ENCODE measurements around the gene RHOT2. TPM values are rescaled to one million over a fixed set of nuclear protein-coding genes. Genes with fewer than 3 reads are reported as not detected.

RHOT2 gene
- total and polyA plus RNA-seq, 9 of the 15 experiments (the other 6 are each of a cell fraction or from before 2014, with no cell fraction given): 5.0 to 373 (median 112) TPM

DNA sequence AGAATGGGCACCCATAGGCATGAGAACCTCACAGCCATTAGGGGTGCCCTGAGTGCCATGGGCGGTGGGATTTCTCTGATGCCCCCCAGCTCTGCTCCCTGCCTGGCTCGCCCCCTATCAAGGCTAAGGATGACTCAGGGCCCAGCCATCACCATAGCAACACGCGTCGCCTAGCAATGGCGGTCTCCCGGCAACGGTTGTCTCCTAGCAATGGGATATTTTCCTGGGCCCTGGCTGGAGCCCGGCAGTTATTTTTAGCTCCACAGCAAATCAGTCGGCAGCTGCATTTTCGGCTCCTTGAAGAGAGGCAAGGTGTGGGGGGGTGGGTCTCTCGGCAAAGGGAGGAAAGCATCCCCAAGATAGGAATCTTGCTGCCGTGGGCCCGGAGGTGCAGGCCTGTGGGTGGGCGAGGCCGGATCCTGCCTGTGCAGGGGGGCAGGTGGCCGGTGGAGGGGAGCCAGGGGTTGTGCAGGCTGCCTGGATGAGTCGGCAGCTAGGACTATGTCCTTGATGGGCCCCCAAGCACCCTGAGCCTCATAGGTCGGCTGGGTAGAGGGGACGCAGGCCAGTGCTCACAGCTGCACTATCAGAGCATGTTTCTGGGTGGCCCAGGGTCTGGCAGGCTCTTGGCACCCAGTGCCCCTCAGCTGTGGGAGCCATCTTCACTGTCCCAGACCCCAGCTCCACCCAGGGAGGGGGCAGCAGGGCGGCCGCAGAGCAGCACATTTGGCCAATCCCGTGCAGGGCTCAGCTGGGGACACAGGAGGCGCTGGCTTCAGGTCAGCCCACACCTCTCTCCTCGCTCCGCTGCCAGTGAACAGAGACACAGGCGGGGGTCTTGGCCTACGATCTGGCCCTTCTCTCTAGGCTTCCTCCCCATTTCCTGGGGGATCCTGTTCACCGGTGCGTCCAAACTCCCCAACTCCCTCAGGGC, 41.9 kb downstream of the RHOT2 start (continued):
- TF ChIP-seq, protein P1, sequence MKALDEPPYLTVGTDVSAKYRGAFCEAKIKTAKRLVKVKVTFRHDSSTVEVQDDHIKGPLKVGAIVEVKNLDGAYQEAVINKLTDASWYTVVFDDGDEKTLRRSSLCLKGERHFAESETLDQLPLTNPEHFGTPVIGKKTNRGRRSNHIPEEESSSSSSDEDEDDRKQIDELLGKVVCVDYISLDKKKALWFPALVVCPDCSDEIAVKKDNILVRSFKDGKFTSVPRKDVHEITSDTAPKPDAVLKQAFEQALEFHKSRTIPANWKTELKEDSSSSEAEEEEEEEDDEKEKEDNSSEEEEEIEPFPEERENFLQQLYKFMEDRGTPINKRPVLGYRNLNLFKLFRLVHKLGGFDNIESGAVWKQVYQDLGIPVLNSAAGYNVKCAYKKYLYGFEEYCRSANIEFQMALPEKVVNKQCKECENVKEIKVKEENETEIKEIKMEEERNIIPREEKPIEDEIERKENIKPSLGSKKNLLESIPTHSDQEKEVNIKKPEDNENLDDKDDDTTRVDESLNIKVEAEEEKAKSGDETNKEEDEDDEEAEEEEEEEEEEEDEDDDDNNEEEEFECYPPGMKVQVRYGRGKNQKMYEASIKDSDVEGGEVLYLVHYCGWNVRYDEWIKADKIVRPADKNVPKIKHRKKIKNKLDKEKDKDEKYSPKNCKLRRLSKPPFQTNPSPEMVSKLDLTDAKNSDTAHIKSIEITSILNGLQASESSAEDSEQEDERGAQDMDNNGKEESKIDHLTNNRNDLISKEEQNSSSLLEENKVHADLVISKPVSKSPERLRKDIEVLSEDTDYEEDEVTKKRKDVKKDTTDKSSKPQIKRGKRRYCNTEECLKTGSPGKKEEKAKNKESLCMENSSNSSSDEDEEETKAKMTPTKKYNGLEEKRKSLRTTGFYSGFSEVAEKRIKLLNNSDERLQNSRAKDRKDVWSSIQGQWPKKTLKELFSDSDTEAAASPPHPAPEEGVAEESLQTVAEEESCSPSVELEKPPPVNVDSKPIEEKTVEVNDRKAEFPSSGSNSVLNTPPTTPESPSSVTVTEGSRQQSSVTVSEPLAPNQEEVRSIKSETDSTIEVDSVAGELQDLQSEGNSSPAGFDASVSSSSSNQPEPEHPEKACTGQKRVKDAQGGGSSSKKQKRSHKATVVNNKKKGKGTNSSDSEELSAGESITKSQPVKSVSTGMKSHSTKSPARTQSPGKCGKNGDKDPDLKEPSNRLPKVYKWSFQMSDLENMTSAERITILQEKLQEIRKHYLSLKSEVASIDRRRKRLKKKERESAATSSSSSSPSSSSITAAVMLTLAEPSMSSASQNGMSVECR (CRISPR knock-in tag; IDR thresholded peaks at IDR 0.05): no peak
- TF ChIP-seq SRSF7 (optimal IDR thresholded peaks at IDR 0.05; ENCODE audit: low read depth, low read length) (no peak), KDM2B (CRISPR knock-in tag; IDR thresholded peaks at IDR 0.05) (no peak), CAMTA2 (CRISPR knock-in tag; conservative IDR thresholded peaks at IDR 0.05) (no peak), PCBP2 (IDR thresholded peaks at IDR 0.05; ENCODE audit: low read depth, low read length, poor library complexity, severe bottlenecking) (no peak), ELF4 (CRISPR knock-in tag; IDR thresholded peaks at IDR 0.05) (no peak), GABPB1 (CRISPR knock-in tag; IDR thresholded peaks at IDR 0.05) (no peak), TAF7 (tag; IDR thresholded peaks at IDR 0.05) (no peak), RBM22 (IDR thresholded peaks at IDR 0.05; ENCODE audit: low read depth, low read length, poor library complexity, severe bottlenecking) (peak; percentile 100), ZNF507 (tag; conservative IDR thresholded peaks at IDR 0.05) (no peak), CHCHD3 (CRISPR knock-in tag; IDR thresholded peaks at IDR 0.05) (no peak), CBX8 (IDR thresholded peaks at IDR 0.05; ENCODE audit: borderline replicate concordance, extremely low read depth, low read depth, low read length, poor library complexity, severe bottlenecking) (no peak), ZNF77 (CRISPR knock-in tag; IDR thresholded peaks at IDR 0.05) (no peak), BDP1 (IDR thresholded peaks at IDR 0.05; ENCODE audit: insufficient read depth, insufficient read length) (no peak), CSDE1 (IDR thresholded peaks at IDR 0.05) (peak in 1 of 2 experiments; percentile 100; a peak in 2 of 4 replicates)
- TF ChIP-seq, protein P2, sequence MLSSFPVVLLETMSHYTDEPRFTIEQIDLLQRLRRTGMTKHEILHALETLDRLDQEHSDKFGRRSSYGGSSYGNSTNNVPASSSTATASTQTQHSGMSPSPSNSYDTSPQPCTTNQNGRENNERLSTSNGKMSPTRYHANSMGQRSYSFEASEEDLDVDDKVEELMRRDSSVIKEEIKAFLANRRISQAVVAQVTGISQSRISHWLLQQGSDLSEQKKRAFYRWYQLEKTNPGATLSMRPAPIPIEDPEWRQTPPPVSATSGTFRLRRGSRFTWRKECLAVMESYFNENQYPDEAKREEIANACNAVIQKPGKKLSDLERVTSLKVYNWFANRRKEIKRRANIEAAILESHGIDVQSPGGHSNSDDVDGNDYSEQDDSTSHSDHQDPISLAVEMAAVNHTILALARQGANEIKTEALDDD (IDR thresholded peaks at IDR 0.05): no peak
- TF ChIP-seq, protein P3, sequence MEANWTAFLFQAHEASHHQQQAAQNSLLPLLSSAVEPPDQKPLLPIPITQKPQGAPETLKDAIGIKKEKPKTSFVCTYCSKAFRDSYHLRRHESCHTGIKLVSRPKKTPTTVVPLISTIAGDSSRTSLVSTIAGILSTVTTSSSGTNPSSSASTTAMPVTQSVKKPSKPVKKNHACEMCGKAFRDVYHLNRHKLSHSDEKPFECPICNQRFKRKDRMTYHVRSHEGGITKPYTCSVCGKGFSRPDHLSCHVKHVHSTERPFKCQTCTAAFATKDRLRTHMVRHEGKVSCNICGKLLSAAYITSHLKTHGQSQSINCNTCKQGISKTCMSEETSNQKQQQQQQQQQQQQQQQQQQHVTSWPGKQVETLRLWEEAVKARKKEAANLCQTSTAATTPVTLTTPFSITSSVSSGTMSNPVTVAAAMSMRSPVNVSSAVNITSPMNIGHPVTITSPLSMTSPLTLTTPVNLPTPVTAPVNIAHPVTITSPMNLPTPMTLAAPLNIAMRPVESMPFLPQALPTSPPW (CRISPR knock-in tag; IDR thresholded peaks at IDR 0.05): no peak
- TF ChIP-seq, protein P4, sequence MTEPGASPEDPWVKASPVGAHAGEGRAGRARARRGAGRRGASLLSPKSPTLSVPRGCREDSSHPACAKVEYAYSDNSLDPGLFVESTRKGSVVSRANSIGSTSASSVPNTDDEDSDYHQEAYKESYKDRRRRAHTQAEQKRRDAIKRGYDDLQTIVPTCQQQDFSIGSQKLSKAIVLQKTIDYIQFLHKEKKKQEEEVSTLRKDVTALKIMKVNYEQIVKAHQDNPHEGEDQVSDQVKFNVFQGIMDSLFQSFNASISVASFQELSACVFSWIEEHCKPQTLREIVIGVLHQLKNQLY (CRISPR knock-in tag; conservative IDR thresholded peaks at IDR 0.05): no peak
- TF ChIP-seq, protein P5, sequence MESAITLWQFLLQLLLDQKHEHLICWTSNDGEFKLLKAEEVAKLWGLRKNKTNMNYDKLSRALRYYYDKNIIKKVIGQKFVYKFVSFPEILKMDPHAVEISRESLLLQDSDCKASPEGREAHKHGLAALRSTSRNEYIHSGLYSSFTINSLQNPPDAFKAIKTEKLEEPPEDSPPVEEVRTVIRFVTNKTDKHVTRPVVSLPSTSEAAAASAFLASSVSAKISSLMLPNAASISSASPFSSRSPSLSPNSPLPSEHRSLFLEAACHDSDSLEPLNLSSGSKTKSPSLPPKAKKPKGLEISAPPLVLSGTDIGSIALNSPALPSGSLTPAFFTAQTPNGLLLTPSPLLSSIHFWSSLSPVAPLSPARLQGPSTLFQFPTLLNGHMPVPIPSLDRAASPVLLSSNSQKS (CRISPR knock-in tag; IDR thresholded peaks at IDR 0.05): no peak

Data from K562 (cell line).